Activated CD4-positive, alpha-beta memory T cell treated with anti-CD3 and anti-CD28 coated beads for 36 hours (primary cell): Measurements from ENCODE around the gene CIZ1. TPM values are rescaled to one million over a fixed set of nuclear protein-coding genes. Genes with fewer than 3 reads are reported as not detected.
"Not testable (repeated sequence)": the region's sequence is repeated elsewhere in the genome, so short reads cannot be mapped to it uniquely, and the experiment has no call there.

Experiments
- CTCF ChIA-PET: fragments of 350-600 bp; sonication (Branson Sonifier 250); formaldehyde crosslinking; loops from one replicate; lab custom pipeline; 2021; ENCODE audit warnings: antibody characterized with exemption, inconsistent platforms; lab: Charles Lee
- POLR2A ChIA-PET: fragments of 350-600 bp; sonication (Branson Sonifier 250); formaldehyde crosslinking; loops from one replicate; lab custom pipeline; 2021; ENCODE audit warnings: antibody characterized with exemption; lab: Charles Lee
- DNase-seq: peaks from one replicate; pipeline ENCODE4 v3.0.0-alpha.2; 2020
- H3K27ac Mint-ChIP-seq: one replicate; pipeline ENCODE4 v1.8.0; 2021; ENCODE audit warnings: mixed read lengths
- H3K27me3 Mint-ChIP-seq: one replicate; pipeline ENCODE4 v1.8.0; 2021; ENCODE audit warnings: mixed read lengths
- H3K36me3 Mint-ChIP-seq: one replicate; pipeline ENCODE4 v1.8.0; 2021; ENCODE audit warnings: mixed read lengths
- H3K4me1 Mint-ChIP-seq: one replicate; pipeline ENCODE4 v1.8.0; 2021; ENCODE audit warnings: low read depth, mixed read lengths
- H3K4me3 Mint-ChIP-seq: one replicate; pipeline ENCODE4 v1.8.0; 2021; ENCODE audit warnings: mild to moderate bottlenecking, mixed read lengths
- H3K9me3 Mint-ChIP-seq: one replicate; pipeline ENCODE4 v1.8.0; 2021; ENCODE audit warnings: mixed read lengths
- intact Hi-C: fragments of 100-400 bp; cut with micrococcal nuclease; formaldehyde crosslinking; loops from one replicate; pipeline ENCODE4 v1.15.1; 2023
- total RNA-seq, 2 experiments: library from RNA; stranded (reverse); gene quantifications; one replicate each; pipeline ENCODE4 v1.2.3, GENCODE V29; 2021

CIZ1 gene
- total RNA-seq, 2 experiments from 2014 or later = 95.4 to 105 TPM

DNA sequence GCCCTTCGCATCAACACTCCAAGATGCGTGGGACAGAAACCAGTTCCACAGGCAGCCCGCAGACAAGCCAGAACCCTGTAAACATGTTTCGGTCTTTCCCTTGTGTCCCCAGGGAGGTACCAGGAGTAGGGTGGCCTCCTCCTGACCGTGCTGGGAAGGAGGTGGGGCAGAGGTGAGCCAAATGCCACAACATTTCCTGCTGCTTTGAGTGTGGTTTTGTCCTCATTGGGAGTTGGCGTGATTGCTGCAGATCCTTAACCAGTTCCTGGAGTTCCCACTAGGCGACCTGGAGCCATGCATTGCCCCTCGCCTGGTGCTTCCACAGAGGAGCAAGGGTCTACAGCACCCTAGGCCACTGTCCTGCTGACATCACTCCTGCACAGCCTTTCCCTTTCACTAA, 55.8 kb downstream of the CIZ1 start:
- H3K27me3 Mint-ChIP-seq, H3K4me1 Mint-ChIP-seq, intact Hi-C loops, POLR2A ChIA-PET, DNase-seq, H3K27ac Mint-ChIP-seq, H3K36me3 Mint-ChIP-seq, H3K9me3 Mint-ChIP-seq, H3K4me3 Mint-ChIP-seq, CTCF ChIA-PET: not testable (repeated sequence)

DNA sequence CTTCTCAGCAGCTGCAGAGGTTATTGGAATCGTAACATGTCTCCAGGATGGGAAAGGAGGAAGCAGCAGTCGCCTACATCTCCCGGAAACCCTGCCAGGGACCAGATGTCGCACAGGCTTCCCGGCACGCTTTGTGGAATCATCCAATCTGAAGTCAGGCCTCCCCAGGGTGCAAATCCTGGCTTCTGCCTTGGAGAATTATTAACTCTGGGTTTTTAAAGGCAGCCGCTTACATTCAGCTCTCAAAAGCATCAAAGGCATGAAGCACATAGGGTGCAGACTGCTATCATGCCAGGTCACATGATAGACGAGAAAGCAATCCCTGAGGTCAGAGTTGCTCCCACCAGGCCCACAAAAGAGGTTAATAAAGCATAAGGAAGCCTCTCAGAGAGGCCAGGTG, 59.2 kb downstream of the CIZ1 start:
- POLR2A ChIA-PET, H3K4me1 Mint-ChIP-seq, H3K9me3 Mint-ChIP-seq, H3K36me3 Mint-ChIP-seq, intact Hi-C loops, H3K27ac Mint-ChIP-seq, DNase-seq, CTCF ChIA-PET, H3K27me3 Mint-ChIP-seq, H3K4me3 Mint-ChIP-seq: not testable (repeated sequence)

DNA sequence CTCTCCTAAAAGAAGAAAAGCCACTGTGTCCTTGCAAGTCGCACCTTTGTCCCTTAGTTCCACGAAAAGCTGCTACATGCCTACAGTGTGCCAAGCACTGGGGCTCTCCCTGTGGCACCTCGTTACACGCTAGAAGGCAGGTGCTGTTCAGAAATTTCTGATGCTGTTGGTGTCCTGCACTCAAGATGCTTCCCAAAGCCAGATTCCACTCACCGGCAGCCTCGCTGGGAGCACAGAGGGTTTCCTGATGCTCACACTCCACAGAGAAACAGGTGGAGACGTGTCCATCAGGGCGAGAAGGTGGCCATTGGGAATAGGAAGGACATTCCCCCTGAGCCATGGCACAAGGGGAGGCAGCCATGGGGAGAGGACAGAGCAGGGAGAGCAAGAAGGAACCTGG, 60.0 kb downstream of the CIZ1 start:
- H3K27ac Mint-ChIP-seq, POLR2A ChIA-PET, DNase-seq, H3K4me3 Mint-ChIP-seq, intact Hi-C loops, H3K27me3 Mint-ChIP-seq, H3K36me3 Mint-ChIP-seq, H3K9me3 Mint-ChIP-seq, CTCF ChIA-PET: not testable (repeated sequence)
- H3K4me1 Mint-ChIP-seq = peaks cover 11% of the 10 kb centered on the region

DNA sequence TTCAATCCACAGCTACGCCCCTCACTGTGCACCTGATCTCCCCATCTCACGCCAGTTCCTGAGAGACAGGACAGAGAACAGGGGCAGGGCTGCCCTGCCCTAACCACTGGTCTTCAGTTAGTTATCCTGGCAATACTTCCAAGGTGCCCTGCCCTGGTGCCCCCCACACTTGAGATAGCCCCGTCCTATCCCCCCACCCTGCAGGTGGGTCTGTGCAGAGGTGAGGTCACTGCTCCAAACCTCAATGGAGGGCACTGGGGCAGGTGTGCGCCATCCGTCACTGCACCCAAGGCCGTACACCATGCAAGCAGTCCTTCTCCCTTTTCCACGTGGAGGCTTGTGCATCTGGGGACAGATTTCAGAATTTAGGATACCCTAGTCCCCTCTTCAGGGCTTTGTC, 60.7 kb downstream of the CIZ1 start:
- H3K4me3 Mint-ChIP-seq, POLR2A ChIA-PET: not testable (repeated sequence)

DNA sequence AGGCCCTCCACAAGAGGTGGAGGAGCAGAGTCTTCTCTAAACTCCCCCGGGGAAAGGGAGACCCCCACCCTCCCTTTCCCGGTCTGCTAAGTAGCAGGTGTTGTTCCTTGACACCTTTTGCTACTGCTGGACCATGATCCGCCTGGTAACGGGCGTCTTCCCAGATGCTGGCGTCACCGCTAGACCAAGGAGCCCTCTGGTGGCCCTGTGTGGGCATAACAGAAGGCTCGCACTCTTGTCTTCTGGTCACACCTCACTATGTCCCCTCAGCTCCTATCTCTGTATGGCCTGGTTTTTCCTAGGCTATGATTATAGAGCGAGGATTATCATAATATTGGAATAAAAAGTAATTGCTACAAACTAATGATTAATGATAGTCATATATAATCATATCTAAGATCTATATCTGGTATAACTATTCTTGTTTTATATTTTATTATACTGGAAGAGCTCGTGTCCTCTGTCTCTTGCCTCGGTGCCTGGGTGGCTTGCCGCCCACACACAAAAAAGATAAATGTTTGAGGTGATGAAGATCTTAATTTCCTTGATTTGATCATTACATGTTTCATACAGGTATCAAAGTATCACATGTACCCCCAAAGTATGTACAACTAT, 61.3 kb downstream of the CIZ1 start:
- H3K27me3 Mint-ChIP-seq, POLR2A ChIA-PET, H3K27ac Mint-ChIP-seq, H3K4me3 Mint-ChIP-seq, H3K36me3 Mint-ChIP-seq, H3K9me3 Mint-ChIP-seq: not testable (repeated sequence)
- DNase-seq = peak; percentile 77
- peaks cover 24% of the 10 kb centered on the region for H3K4me1 Mint-ChIP-seq
- intact Hi-C loops = loop anchor here (5.0 kb wide), 3 partner anchors 38 to 343 kb away; partner anchors contain the start of genes CDK9 and CIZ1
- CTCF ChIA-PET = interaction anchor here (5.1 kb wide), 1 partner anchor 12 kb away, joined by 48 read pairs; no protein-coding TSS in a partner anchor

More for the DNA sequence above, 60.7 kb downstream of the CIZ1 start:
- DNase-seq, intact Hi-C loops, H3K9me3 Mint-ChIP-seq, CTCF ChIA-PET, H3K27me3 Mint-ChIP-seq, H3K27ac Mint-ChIP-seq, H3K36me3 Mint-ChIP-seq: not testable (repeated sequence)
- H3K4me1 Mint-ChIP-seq = peaks cover 18% of the 10 kb centered on the region

DNA sequence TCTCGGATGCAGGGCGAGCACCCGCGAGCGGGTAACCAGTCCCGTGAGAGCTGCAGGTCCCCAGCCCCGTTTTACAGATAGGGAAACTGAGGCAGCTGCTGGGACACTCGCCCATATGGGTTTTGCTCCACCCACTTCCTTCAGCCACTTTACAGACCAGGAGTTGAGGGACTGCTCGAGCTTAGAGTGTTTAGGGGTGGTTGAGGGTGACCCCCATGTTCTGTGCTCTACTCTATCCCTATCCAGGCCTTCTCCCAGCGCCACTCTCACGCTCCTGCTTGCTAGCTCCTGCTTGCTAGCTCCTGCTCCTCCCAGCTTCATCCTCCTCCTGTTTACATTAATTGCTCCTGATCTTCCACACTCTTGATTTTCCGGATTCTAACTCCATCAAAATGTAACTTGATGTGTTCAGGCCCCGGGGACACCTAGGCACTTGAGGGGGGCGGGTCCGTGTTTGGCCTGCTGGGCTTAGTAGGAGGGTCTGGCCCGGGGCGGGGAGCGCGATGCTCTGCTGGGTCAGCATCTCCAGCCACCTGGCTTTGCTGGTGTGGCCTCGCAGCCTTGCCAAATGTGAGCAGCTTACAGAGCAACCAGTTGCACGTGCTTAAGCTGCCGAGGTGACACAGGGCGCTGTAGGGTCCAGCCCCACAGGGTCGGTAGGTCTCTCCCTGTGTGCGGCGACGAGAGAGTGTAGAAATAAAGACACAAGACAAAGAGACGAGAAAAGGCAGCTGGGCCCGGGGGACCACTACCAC, 62.4 kb downstream of the CIZ1 start:
- H3K36me3 Mint-ChIP-seq = peaks cover 4% of the 10 kb centered on the region
- intact Hi-C loops = loop anchor here (1.0 to 5.0 kb wide), 6 partner anchors 12 to 342 kb away; partner anchors contain the start of genes BBLN, CDK9, CIZ1 and ODF2
- DNase-seq = no peak
- ChIA-PET CTCF (interaction anchor here (0.7 to 5.1 kb wide), 10 partner anchors 8 to 414 kb away, joined by 3 to 48 read pairs (median 3); partner anchors contain the start of gene BBLN), POLR2A (interaction anchor here (0.7 to 1.1 kb wide), 4 partner anchors 12 to 243 kb away, joined by 3 read pairs; no protein-coding TSS in a partner anchor)
- no peaks in the 10 kb centered on the region for H3K27me3 Mint-ChIP-seq
- H3K27ac Mint-ChIP-seq = peak overlapping the region; percentile 62
- peaks cover 28% of the 10 kb centered on the region for H3K4me1 Mint-ChIP-seq
- H3K4me3 Mint-ChIP-seq = peak overlapping the region; percentile 96
- H3K9me3 Mint-ChIP-seq = no peaks in the 10 kb centered on the region

DNA sequence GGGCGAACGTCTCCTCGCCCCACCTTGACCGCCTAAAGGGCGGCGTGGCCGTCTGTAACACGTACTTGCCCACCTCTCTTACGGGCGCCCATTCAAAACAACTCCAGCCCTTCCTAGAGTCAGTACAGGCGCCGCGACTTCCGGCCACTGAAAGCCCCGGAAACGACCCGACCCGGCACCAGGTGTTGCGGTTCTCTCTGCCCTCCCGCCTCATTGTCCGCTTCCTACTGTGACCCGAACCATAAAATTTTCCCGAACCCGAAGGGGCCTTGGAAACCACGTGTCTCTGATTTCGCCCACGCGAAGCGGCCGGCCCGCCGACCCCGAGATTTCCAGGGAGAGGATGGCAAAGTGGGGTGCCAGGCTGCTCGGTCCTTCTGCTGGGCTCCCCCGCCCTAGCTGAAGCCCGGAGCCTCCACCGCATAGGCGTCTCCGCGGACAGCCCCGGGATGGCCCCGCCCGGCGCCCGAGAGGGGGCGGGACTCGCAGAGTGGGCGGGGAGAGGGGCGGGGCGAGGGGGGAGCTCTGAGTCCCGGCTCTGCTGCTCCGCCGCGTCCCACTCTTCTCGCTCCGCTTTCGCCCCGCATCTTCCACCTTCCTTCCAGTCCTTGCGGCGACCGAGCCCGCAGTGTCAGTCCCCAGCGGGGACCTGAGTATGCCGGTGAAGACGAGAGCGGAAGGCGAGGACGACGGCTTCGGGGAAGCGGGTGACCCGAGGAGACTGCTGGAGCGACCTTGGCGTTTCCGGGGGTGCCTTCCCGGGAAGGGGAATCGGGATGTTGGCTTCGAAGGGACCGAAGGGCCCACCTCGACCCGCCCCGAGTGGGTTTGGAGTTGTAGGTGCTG, 63.2 kb downstream of the CIZ1 start:
- H3K4me3 Mint-ChIP-seq = peak overlapping the region; percentile 96
- peaks cover 28% of the 10 kb centered on the region for H3K4me1 Mint-ChIP-seq
- no peaks in the 10 kb centered on the region for H3K9me3 Mint-ChIP-seq
- POLR2A ChIA-PET = interaction anchor here (0.7 to 1.1 kb wide), 5 partner anchors 11 to 244 kb away, joined by 3 to 4 read pairs (median 3); no protein-coding TSS in a partner anchor
- CTCF ChIA-PET = interaction anchor here (0.7 to 5.1 kb wide), 11 partner anchors 8 to 413 kb away, joined by 3 to 48 read pairs (median 3); partner anchors contain the start of gene BBLN
- peak; percentile 88 for DNase-seq
- peaks cover 7% of the 10 kb centered on the region for H3K36me3 Mint-ChIP-seq
- intact Hi-C loops = loop anchor here (1.0 to 5.0 kb wide), 6 partner anchors 11 to 341 kb away; partner anchors contain the start of genes BBLN, CDK9, CIZ1 and ODF2
- peak overlapping the region; percentile 89 for H3K27ac Mint-ChIP-seq
- no peaks in the 10 kb centered on the region for H3K27me3 Mint-ChIP-seq

DNA sequence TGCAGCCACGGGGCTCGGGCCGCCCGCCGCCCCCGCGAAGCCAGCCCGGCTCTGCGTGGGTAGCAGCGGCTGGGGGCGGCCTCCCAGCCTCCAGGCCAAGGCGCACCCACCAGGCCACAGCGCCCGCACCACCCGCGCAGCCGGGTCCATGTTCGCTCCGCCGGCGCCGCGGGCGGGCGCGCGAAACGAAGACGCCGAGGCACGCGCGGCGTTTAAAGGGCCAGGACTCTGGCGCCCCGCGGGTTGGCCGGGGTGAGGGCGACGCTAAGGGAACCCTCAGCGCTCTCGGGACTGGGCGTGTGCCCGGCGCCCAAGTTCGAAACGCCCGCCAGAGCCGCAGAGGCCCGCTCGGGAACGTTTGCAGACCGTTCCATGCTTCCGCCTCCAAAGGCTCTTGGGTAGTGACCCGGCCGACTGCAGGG, 63.8 kb downstream of the CIZ1 start, which contains the start of gene PTGES2:
Gene PTGES2, minus strand, starts transcription at position 162 of the 422 bp plus-strand sequence. Its CDS starts 12 bp downstream, at position 150.
- peaks cover 28% of the 10 kb centered on the region for H3K4me1 Mint-ChIP-seq
- no peaks in the 10 kb centered on the region for H3K27me3 Mint-ChIP-seq
- CTCF ChIA-PET = interaction anchor here (1.0 to 5.1 kb wide), 4 partner anchors 8 to 184 kb away, joined by 3 to 48 read pairs (median 6); no protein-coding TSS in a partner anchor
- H3K4me3 Mint-ChIP-seq = peak within 1 kb of the TSS; percentile 96
- POLR2A ChIA-PET = interaction anchor here (1.0 kb wide), 1 partner anchor 33 kb away, joined by 4 read pairs; no protein-coding TSS in a partner anchor
- peak within 1 kb of the TSS; percentile 89 for H3K27ac Mint-ChIP-seq
- DNase-seq = peak; percentile 83
- H3K9me3 Mint-ChIP-seq = no peaks in the 10 kb centered on the region
- peaks cover 9% of the 10 kb centered on the region for H3K36me3 Mint-ChIP-seq
- intact Hi-C loops = loop anchor here (5.0 kb wide), 3 partner anchors 35 to 340 kb away; partner anchors contain the start of genes CDK9 and CIZ1

DNA sequence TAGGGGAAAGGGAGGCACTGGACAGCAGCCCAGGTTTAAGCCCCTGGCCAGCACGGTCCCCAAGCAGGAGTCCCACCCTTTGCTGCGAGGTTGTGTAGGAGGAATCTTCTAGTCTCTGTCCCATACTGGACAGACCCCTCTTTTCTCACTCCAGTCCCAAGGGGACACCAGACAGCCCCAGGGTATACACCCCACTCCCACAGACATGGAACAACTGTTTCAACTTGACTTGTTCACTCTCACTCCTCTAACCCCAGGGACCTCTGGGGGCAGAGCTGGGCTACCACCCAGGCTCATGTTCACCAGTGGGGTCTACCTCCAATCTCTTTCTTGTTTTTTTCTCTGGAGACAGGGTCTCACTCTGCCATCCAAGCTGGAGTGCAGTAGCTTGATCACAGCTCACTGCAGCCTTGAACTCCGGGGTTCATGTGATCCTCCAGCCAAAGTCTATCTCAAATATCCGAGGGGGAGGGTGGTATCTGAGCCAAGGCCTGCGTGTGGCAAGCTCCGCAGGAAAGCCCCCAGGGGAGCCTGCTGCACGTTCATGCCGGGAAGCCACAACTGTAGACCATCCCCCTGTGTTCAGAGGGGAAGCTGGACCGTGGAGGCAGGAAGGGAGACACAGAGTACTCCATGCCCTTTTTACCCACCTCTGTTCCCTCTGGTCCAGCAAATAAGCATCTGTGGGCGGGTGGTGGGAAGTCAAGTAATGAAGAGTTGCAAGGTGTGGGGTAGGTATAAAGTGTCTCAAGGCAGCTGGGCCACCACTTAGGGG, 65.6 kb downstream of the CIZ1 start:
- Mint-ChIP-seq H3K4me1 (peaks cover 28% of the 10 kb centered on the region), H3K9me3 (no peaks in the 10 kb centered on the region), H3K4me3 (peak overlapping the region; percentile 96), H3K27me3 (no peaks in the 10 kb centered on the region), H3K36me3 (peaks cover 9% of the 10 kb centered on the region), H3K27ac (peak overlapping the region; percentile 4)
- ChIA-PET POLR2A (no interaction called here), CTCF (interaction anchor here (0.6 to 5.1 kb wide), 9 partner anchors 8 to 219 kb away, joined by 3 to 48 read pairs (median 4); partner anchors contain the start of genes CIZ1 and SLC25A25)
- DNase-seq = no peak
- intact Hi-C loops = loop anchor here (5.0 kb wide), 3 partner anchors 33 to 338 kb away; partner anchors contain the start of genes CDK9 and CIZ1

DNA sequence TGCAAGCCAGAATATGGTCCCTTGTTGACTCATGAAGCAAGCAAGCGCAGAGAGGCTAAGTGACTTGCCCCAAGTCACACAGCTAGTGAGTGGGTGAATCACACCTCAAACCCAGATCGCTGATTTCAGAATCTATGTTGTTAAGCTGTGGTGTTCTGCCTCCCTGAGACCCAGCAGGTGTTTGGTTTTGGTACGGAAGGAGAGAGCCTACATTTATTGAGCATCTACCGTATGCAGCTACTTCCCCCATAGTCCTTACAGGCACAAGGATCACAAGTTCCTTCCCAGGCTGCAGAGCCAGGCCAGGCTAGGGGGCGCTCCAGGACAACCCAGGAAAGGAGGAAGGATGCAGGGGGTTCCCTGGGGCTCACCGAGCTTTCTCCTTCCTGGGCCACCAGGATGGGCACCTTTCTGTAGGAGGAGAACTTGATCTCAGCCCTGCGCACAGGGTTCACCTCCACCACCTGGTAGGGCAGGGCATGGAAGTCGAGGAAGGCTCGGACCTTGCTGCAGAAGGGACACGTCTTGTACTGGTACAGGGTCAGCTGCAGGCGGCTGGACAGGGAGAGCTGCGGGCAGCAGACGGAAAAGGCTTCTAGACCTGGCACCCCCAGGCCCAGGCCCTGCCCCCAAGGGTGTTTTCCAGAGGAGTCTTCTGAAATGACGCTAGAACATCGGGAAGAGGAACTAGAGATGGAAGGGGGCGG, 66.3 kb downstream of the CIZ1 start:
- intact Hi-C loops = loop anchor here (5.0 kb wide), 3 partner anchors 33 to 338 kb away; partner anchors contain the start of genes CDK9 and CIZ1
- Mint-ChIP-seq H3K9me3 (no peaks in the 10 kb centered on the region), H3K27me3 (no peaks in the 10 kb centered on the region), H3K27ac (no peak overlapping the region), H3K4me3 (no peak overlapping the region), H3K4me1 (peaks cover 28% of the 10 kb centered on the region), H3K36me3 (peaks cover 9% of the 10 kb centered on the region)
- ChIA-PET CTCF (interaction anchor here (0.6 to 5.1 kb wide), 11 partner anchors 7 to 219 kb away, joined by 3 to 48 read pairs (median 4); partner anchors contain the start of genes CIZ1 and SLC25A25), POLR2A (no interaction called here)
- peak; percentile 74 for DNase-seq
